HepG2 (cell line): Measurements from ENCODE around the gene TRIM28. TPM values are rescaled to one million over a fixed set of nuclear protein-coding genes. Genes with fewer than 3 reads are reported as not detected.

Source experiments
- ATF1 ChIP-seq: IDR thresholded peaks from 2 replicates; pipeline ENCODE4 v1.6.1; 2016; ENCODE audit warnings: mild to moderate bottlenecking, control low read depth
- CENPX ChIP-seq: sonication (generic); formaldehyde crosslinking; IDR thresholded peaks from 2 replicates; pipeline ENCODE4 v1.9.0; 2021; ENCODE audit warnings: mild to moderate bottlenecking, missing genetic modification reagents, moderate library complexity
- FOSL1 ChIP-seq: sonication (generic); formaldehyde crosslinking; IDR thresholded peaks from 2 replicates; pipeline ENCODE4 v1.9.0; 2021; ENCODE audit warnings: missing genetic modification reagents, borderline replicate concordance
- GABPB1 ChIP-seq: IDR thresholded peaks from 2 replicates; pipeline ENCODE4 v1.6.1; 2016; ENCODE audit warnings: mild to moderate bottlenecking, missing genetic modification reagents, moderate library complexity, missing compliant biosample characterization
- HNRNPK ChIP-seq: fragments of 200-400 bp; formaldehyde crosslinking; IDR thresholded peaks from 2 replicates; pipeline ENCODE4 v1.6.1; 2018; ENCODE audit warnings: low read length, low read depth, moderate library complexity, mild to moderate bottlenecking; ENCODE audit not compliant: poor library complexity, severe bottlenecking
- KDM5A ChIP-seq: fragments of 200-600 bp; sonication (generic); IDR thresholded peaks from 2 replicates; pipeline ENCODE4 v1.7.0; 2018; ENCODE audit warnings: antibody characterized with exemption, mild to moderate bottlenecking, low read length, borderline replicate concordance
- MATR3 ChIP-seq: sonication (generic); formaldehyde crosslinking; IDR thresholded peaks from 2 replicates; pipeline ENCODE4 v1.4.0; 2020; ENCODE audit warnings: missing genetic modification reagents
- MEF2D ChIP-seq: sonication (generic); formaldehyde crosslinking; IDR thresholded peaks from 2 replicates; pipeline ENCODE4 v1.5.1; 2020; ENCODE audit warnings: mild to moderate bottlenecking, missing genetic modification reagents
- NR3C1 ChIP-seq: sonication (generic); formaldehyde crosslinking; IDR thresholded peaks from 2 replicates; pipeline ENCODE4 v1.4.0; 2020; ENCODE audit warnings: missing genetic modification reagents
- PAWR ChIP-seq: sonication (generic); formaldehyde crosslinking; IDR thresholded peaks from 2 replicates; pipeline ENCODE4 v1.4.0; 2020; ENCODE audit warnings: missing genetic modification reagents, mild to moderate bottlenecking, borderline replicate concordance
- PHF21A ChIP-seq: sonication (generic); formaldehyde crosslinking; IDR thresholded peaks from 2 replicates; pipeline ENCODE4 v1.5.0; 2020; ENCODE audit warnings: mild to moderate bottlenecking, missing genetic modification reagents
- PLRG1 ChIP-seq: fragments of 450-650 bp; conservative IDR thresholded peaks from 2 replicates; pipeline ENCODE4 v1.6.1; 2016
- RFXANK ChIP-seq: IDR thresholded peaks from 2 replicates; pipeline ENCODE4 v1.6.1; 2016
- SMYD3 ChIP-seq: sonication (generic); formaldehyde crosslinking; IDR thresholded peaks from 2 replicates; pipeline ENCODE4 v1.8.1; 2023; ENCODE audit warnings: mild to moderate bottlenecking, missing genetic modification reagents
- SRSF1 ChIP-seq: fragments of 200-400 bp; formaldehyde crosslinking; optimal IDR thresholded peaks from 2 replicates; pipeline ENCODE3; 2017; ENCODE audit warnings: mild to moderate bottlenecking, low read depth, low read length, moderate library complexity
- SYNCRIP ChIP-seq: fragments of 200-400 bp; formaldehyde crosslinking; IDR thresholded peaks from 2 replicates; pipeline ENCODE4 v1.6.1; 2018; ENCODE audit warnings: mild to moderate bottlenecking, low read depth, low read length; ENCODE audit not compliant: insufficient read depth
- TMF1 ChIP-seq: sonication (generic); formaldehyde crosslinking; IDR thresholded peaks from 2 replicates; pipeline ENCODE4 v1.8.1; 2022; ENCODE audit warnings: low read depth, missing genetic modification reagents
- XRCC5 ChIP-seq: fragments of 200-400 bp; formaldehyde crosslinking; optimal IDR thresholded peaks from 2 replicates; pipeline ENCODE3; 2017; ENCODE audit warnings: mild to moderate bottlenecking, low read length
- ZC3H4 ChIP-seq: sonication (generic); formaldehyde crosslinking; IDR thresholded peaks from 2 replicates; pipeline ENCODE4 v1.4.0; 2020; ENCODE audit warnings: missing genetic modification reagents, borderline replicate concordance
- ZNF274 ChIP-seq: sonication (generic); formaldehyde crosslinking; IDR thresholded peaks from 2 replicates; pipeline ENCODE4 v1.5.1; 2020; ENCODE audit warnings: mild to moderate bottlenecking, missing genetic modification reagents
- ZNF598 ChIP-seq: sonication (generic); formaldehyde crosslinking; IDR thresholded peaks from 2 replicates; pipeline ENCODE4 v1.5.1; 2020; ENCODE audit warnings: mild to moderate bottlenecking, missing genetic modification reagents, borderline replicate concordance
- polyA plus RNA-seq, 8 experiments: library from polyadenylated mRNA; depleted of rRNA in 3 of 8; stranded (reverse) in 7 of 8; unstranded in 1 of 8; fragments of >200 nt; fragmentation: Illumina TruSeq in 4 of 8; extraction: Trizol in 4 of 8; gene quantifications; 2 replicates each; pipeline versions ENCODE4 v1.2.1 to v1.2.3, GENCODE V29; 2011 to 2016; ENCODE audit warnings: low read depth in 4 of 8, missing spikeins in 1 of 8, mixed read lengths in 1 of 8; ENCODE audit not compliant: insufficient read depth in 1 of 8
- total RNA-seq, 5 experiments: library from RNA; depleted of rRNA; stranded (reverse); fragments of >200 nt; fragmentation: Illumina TruSeq; extraction: Trizol; gene quantifications; 2 replicates each; pipeline ENCODE4 v1.2.3, GENCODE V29; 2016; ENCODE audit warnings: low read depth in 1 of 5
- TF ChIP-seq, protein P1 (sequence below), 2 experiments: fragments of 450-650 bp in 1 of 2; sonication (generic) in 1 of 2; formaldehyde crosslinking; IDR thresholded peaks; 2 replicates each; pipeline versions ENCODE4 v1.5.0 to v1.8.0; 2020 to 2022; ENCODE audit warnings: mild to moderate bottlenecking in 1 of 2, missing genetic modification reagents in 1 of 2
- TF ChIP-seq, protein P2 (sequence below): sonication (generic); formaldehyde crosslinking; IDR thresholded peaks from 2 replicates; pipeline ENCODE4 v1.4.0; 2020; ENCODE audit warnings: missing genetic modification reagents
- TF ChIP-seq, protein P3 (sequence below): sonication (generic); formaldehyde crosslinking; IDR thresholded peaks from 2 replicates; pipeline ENCODE4 v1.4.0; 2020; ENCODE audit warnings: missing genetic modification reagents

Gene TRIM28
- total and polyA plus RNA-seq, 2 of the 13 experiments (the other 11 are each of a cell fraction or from before 2014, with no cell fraction given), result 361 to 439 TPM

DNA sequence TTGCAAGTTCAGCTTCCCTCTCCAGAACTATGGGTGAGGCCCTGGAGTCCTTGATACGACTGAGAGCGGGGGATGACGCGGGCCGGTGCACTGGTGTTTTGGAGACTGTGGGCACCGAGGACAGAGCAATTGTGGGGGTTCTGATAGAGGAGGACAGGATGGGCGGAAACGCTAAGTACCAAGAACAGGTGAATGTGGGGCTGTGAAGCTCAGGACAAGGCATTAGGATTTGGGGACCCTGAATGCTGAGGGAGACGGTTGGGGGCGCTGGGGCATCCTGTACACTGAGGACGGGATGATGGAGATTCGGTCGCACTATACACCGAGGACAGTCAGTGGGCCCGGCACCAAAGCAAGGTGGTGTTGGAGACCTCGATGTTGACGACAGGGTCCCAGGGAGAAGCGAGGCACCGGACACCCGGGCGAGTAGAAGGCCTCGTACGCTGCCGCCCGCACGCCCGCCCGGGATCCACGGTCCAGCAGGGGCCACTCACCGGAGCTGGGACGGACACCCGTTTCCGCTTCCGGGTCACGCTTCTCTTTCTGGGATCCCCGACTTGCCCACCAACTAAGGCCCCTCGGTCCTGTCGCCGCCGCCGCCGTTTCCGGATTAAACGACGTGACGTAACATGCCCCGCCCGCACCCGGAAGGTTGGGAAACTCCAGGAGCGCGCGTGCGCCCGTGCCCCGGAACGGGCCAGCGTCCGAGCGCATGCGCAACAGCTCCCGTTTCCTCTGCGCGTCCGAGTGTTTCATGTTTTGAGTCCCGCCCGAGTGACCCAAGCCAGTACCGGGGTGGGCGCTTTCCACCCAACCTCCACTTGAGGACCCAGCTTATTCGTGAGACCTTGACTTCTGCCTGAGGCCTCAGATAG lies 10.9 kb downstream of the TRIM28 start, which contains the start of gene CHMP2A (continued):
- TF ChIP-seq, protein P1, sequence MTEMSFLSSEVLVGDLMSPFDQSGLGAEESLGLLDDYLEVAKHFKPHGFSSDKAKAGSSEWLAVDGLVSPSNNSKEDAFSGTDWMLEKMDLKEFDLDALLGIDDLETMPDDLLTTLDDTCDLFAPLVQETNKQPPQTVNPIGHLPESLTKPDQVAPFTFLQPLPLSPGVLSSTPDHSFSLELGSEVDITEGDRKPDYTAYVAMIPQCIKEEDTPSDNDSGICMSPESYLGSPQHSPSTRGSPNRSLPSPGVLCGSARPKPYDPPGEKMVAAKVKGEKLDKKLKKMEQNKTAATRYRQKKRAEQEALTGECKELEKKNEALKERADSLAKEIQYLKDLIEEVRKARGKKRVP (CRISPR knock-in tag; IDR thresholded peaks at IDR 0.05), result peak in 1 of 2 experiments; percentile 72; a peak in 1 of 4 replicates
- TF ChIP-seq SRSF1 (no peak), HNRNPK (no peak), NR3C1 (no peak), PHF21A (CRISPR knock-in tag) (peak; percentile 17; the same call in 1 of the 2 replicates), TMF1 (CRISPR knock-in tag) (no peak), GABPB1 (peak; percentile 98), MATR3 (CRISPR knock-in tag) (no peak), SMYD3 (CRISPR knock-in tag) (no peak), XRCC5 (peak; percentile 16), KDM5A (peak; percentile 76), FOSL1 (CRISPR knock-in tag) (no peak), CENPX (CRISPR knock-in tag) (no peak), ATF1 (CRISPR knock-in tag) (peak; percentile 35; the same call in 1 of the 2 replicates), ZNF598 (CRISPR knock-in tag) (peak; percentile 77; the same call in 1 of the 2 replicates), PAWR (CRISPR knock-in tag) (no peak), MEF2D (0 out of 2 replicates have a peak, but pooled peaks have one; percentile 51), RFXANK (CRISPR knock-in tag) (no peak), SYNCRIP (no peak), ZNF274 (CRISPR knock-in tag) (no peak), PLRG1 (no peak), ZC3H4 (no peak)
- TF ChIP-seq, protein P2, sequence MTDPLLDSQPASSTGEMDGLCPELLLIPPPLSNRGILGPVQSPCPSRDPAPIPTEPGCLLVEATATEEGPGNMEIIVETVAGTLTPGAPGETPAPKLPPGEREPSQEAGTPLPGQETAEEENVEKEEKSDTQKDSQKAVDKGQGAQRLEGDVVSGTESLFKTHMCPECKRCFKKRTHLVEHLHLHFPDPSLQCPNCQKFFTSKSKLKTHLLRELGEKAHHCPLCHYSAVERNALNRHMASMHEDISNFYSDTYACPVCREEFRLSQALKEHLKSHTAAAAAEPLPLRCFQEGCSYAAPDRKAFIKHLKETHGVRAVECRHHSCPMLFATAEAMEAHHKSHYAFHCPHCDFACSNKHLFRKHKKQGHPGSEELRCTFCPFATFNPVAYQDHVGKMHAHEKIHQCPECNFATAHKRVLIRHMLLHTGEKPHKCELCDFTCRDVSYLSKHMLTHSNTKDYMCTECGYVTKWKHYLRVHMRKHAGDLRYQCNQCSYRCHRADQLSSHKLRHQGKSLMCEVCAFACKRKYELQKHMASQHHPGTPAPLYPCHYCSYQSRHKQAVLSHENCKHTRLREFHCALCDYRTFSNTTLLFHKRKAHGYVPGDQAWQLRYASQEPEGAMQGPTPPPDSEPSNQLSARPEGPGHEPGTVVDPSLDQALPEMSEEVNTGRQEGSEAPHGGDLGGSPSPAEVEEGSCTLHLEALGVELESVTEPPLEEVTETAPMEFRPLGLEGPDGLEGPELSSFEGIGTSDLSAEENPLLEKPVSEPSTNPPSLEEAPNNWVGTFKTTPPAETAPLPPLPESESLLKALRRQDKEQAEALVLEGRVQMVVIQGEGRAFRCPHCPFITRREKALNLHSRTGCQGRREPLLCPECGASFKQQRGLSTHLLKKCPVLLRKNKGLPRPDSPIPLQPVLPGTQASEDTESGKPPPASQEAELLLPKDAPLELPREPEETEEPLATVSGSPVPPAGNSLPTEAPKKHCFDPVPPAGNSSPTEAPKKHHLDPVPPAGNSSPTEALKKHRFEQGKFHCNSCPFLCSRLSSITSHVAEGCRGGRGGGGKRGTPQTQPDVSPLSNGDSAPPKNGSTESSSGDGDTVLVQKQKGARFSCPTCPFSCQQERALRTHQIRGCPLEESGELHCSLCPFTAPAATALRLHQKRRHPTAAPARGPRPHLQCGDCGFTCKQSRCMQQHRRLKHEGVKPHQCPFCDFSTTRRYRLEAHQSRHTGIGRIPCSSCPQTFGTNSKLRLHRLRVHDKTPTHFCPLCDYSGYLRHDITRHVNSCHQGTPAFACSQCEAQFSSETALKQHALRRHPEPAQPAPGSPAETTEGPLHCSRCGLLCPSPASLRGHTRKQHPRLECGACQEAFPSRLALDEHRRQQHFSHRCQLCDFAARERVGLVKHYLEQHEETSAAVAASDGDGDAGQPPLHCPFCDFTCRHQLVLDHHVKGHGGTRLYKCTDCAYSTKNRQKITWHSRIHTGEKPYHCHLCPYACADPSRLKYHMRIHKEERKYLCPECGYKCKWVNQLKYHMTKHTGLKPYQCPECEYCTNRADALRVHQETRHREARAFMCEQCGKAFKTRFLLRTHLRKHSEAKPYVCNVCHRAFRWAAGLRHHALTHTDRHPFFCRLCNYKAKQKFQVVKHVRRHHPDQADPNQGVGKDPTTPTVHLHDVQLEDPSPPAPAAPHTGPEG (CRISPR knock-in tag), result peak; percentile 85; the same call in 1 of the 2 replicates
- TF ChIP-seq, protein P3, sequence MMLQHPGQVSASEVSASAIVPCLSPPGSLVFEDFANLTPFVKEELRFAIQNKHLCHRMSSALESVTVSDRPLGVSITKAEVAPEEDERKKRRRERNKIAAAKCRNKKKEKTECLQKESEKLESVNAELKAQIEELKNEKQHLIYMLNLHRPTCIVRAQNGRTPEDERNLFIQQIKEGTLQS, result 0 out of 2 replicates have a peak, but pooled peaks have one; percentile 18
